Lower leg skin (tissue), 4 donors: Measurements from ENCODE around the gene LUZP1. TPM values are rescaled to one million over a fixed set of nuclear protein-coding genes. Genes with fewer than 3 reads are reported as not detected.

Experiments used
- DNase-seq, 2 donors: peaks; one replicate each; pipeline ENCODE4 v3.0.0-alpha.2; 2019; ENCODE audit warnings: low spot score in 2 of 2
- H3K4me3 ChIP-seq: fragments of 200-600 bp; sonication (generic); 2 replicates; pipeline ENCODE4 v1.5.1; 2017; ENCODE audit warnings: mild to moderate bottlenecking, low read depth; ENCODE audit not compliant: poor library complexity, severe bottlenecking
- CTCF ChIP-seq, 3 donors: fragments of 450-650 bp; IDR thresholded peaks; one replicate each; pipeline ENCODE4 v1.5.1; 2016; ENCODE audit warnings: antibody characterized with exemption in 3 of 3, mild to moderate bottlenecking in 3 of 3, moderate library complexity in 2 of 3
- POLR2A ChIP-seq, 2 donors: fragments of 450-650 bp; IDR thresholded peaks; one replicate each; pipeline ENCODE4 v1.6.1; 2016 to 2017; ENCODE audit warnings: antibody characterized with exemption in 2 of 2, mild to moderate bottlenecking in 1 of 2, moderate library complexity in 1 of 2
- WGBS, 2 donors: methylation state at CpG; one replicate each; pipeline ENCODE4 v1.1.5; 2018; 5-methylcytosine and 5-hydroxymethylcytosine counted together
- intact Hi-C: fragments of 100-400 bp; cut with DNase I; formaldehyde crosslinking; loops from one replicate; pipeline ENCODE4 v1.15.0; 2023; ENCODE audit warnings: low total_unique reads
- total RNA-seq, 4 donors: library from RNA; depleted of rRNA; stranded (reverse); fragments of >200 nt; gene quantifications; one replicate each; pipeline ENCODE4 v1.1.0, GENCODE V29; 2016

LUZP1 gene
- total RNA-seq, 4 donors from 2014 or later, result 14.2 to 25.5 (median 19.3) TPM

- DNase-seq, result no peak
- intact Hi-C loops, result no loop called here
- 0 to 1% methylated on average over 16 to 30 of the region's 49 CpGs for WGBS, 2 donors
- TF ChIP-seq CTCF (IDR thresholded peaks at IDR 0.05) (no peak), POLR2A (IDR thresholded peaks at IDR 0.05) (no peak)
- H3K4me3 ChIP-seq, result peak overlapping the region; percentile 84
Observed at GRCh38 chr1:23168079-23168444, 594 bp downstream of the LUZP1 start.

- intact Hi-C loops, result no loop called here
- TF ChIP-seq POLR2A (IDR thresholded peaks at IDR 0.05) (no peak), CTCF (IDR thresholded peaks at IDR 0.05) (no peak)
- peak overlapping the region; percentile 84 for H3K4me3 ChIP-seq
- WGBS, 2 donors, result 1% methylated on average over 20 to 35 of the region's 45 CpGs
- peak in 1 of 2 donors; percentile 34 for DNase-seq
Observed at GRCh38 chr1:23167353-23168078, 1.1 kb downstream of the LUZP1 start.

GRCh38 chr1:23166854-23167253 is 1.8 kb downstream of the LUZP1 start:
- H3K4me3 ChIP-seq, result no peak overlapping the region
- intact Hi-C loops, result no loop called here
- DNase-seq, result no peak
- TF ChIP-seq CTCF (IDR thresholded peaks at IDR 0.05) (no peak), POLR2A (IDR thresholded peaks at IDR 0.05) (no peak)

GRCh38 chr1:23163395-23163794 is 5.3 kb downstream of the LUZP1 start:
- no peak for DNase-seq
- TF ChIP-seq POLR2A (IDR thresholded peaks at IDR 0.05) (no peak), CTCF (IDR thresholded peaks at IDR 0.05) (no peak)
- intact Hi-C loops, result no loop called here
- no peak overlapping the region for H3K4me3 ChIP-seq
- WGBS, 2 donors, result 54 to 64% methylated on average over 3 of the region's 3 CpGs

- intact Hi-C loops, result no loop called here
- TF ChIP-seq CTCF (IDR thresholded peaks at IDR 0.05) (no peak), POLR2A (IDR thresholded peaks at IDR 0.05) (no peak)
- no peak overlapping the region for H3K4me3 ChIP-seq
- whole genome bisulfite sequencing, 2 donors, result 79 to 80% methylated on average over 5 of the region's 5 CpGs
- DNase-seq, result no peak
Observed at GRCh38 chr1:23159963-23160877, 8.4 kb downstream of the LUZP1 start.
